Nephron progenitor cell (in vitro differentiated cells): ENCODE measurements around the gene OST4.
"Not testable (repeated sequence)": the region's sequence is repeated elsewhere in the genome, so short reads cannot be mapped to it uniquely, and the experiment has no call there.

Experiments
- DNase-seq: peaks from one replicate; pipeline ENCODE4 v3.0.0; 2021
- H3K27ac Mint-ChIP-seq: 2 replicates; pipeline ENCODE4 v1.8.0; 2021; ENCODE audit warnings: mild to moderate bottlenecking, moderate library complexity, mixed read lengths
- H3K27me3 Mint-ChIP-seq: 2 replicates; pipeline ENCODE4 v1.8.0; 2021; ENCODE audit warnings: mild to moderate bottlenecking, low read depth, mixed read lengths; ENCODE audit not compliant: poor library complexity
- H3K36me3 Mint-ChIP-seq: 2 replicates; pipeline ENCODE4 v1.8.0; 2021; ENCODE audit warnings: low read depth, mixed read lengths
- H3K4me1 Mint-ChIP-seq: 2 replicates; pipeline ENCODE4 v1.8.0; 2021; ENCODE audit warnings: mixed read lengths
- H3K4me3 Mint-ChIP-seq: 2 replicates; pipeline ENCODE4 v1.8.0; 2021; ENCODE audit warnings: mild to moderate bottlenecking, moderate library complexity, mixed read lengths
- H3K9me3 Mint-ChIP-seq: 2 replicates; pipeline ENCODE4 v1.8.0; 2021; ENCODE audit warnings: mild to moderate bottlenecking, moderate library complexity, mixed read lengths
- TF ChIP-seq, protein P1 (sequence below): fragments of 200-600 bp; sonication (generic); IDR thresholded peaks from 2 replicates; pipeline ENCODE4 v1.5.0; 2021; ENCODE audit warnings: antibody characterized with exemption

Gene OST4

DNA sequence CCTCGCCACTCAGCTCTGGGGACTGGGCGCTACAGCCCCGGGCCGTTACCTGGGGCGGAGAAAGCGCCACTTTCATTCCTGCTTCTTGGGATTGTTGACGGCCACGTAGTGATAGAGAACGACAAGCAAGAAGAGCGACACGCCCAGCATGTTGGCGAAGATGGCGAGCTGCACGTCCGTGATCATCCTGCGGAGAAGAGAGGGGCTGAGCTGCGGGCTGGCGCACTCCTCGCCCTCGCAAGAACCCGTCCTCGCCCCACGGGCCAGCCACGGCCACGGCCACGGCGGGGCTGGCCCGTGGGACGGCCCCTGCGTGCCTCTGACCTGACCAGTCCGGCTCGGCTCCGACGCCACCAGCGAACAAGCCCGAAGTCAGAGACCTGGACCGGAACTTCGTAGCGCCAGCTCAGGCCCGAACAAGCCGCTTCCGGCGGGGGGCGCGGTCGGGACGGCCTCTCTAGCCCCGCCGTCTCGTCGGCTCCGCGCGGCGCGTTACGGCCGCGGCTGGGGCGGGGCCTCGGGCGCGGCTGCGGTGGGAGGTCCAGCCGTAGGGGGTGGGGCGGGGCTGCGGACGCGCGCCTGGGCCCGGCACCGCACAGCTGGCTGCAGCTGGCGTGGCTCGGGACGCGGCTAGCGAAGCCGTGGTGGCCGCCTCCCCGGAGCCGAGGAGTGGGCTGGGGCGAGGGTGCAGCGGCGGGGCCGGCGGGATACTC, at the start of gene OST4:
Gene OST4 (minus strand): TSS at position 378 of the 713 bp plus-strand sequence.
- DNase-seq, result peak; percentile 93
- Mint-ChIP-seq H3K36me3 (peaks cover 43% of the 10 kb centered on the region), H3K27ac (peak within 1 kb of the TSS; percentile 98), H3K27me3 (peaks cover 3% of the 10 kb centered on the region), H3K9me3 (no peaks in the 10 kb centered on the region), H3K4me1 (peaks cover 73% of the 10 kb centered on the region), H3K4me3 (peak within 1 kb of the TSS; percentile 99)
- TF ChIP-seq, protein P1, sequence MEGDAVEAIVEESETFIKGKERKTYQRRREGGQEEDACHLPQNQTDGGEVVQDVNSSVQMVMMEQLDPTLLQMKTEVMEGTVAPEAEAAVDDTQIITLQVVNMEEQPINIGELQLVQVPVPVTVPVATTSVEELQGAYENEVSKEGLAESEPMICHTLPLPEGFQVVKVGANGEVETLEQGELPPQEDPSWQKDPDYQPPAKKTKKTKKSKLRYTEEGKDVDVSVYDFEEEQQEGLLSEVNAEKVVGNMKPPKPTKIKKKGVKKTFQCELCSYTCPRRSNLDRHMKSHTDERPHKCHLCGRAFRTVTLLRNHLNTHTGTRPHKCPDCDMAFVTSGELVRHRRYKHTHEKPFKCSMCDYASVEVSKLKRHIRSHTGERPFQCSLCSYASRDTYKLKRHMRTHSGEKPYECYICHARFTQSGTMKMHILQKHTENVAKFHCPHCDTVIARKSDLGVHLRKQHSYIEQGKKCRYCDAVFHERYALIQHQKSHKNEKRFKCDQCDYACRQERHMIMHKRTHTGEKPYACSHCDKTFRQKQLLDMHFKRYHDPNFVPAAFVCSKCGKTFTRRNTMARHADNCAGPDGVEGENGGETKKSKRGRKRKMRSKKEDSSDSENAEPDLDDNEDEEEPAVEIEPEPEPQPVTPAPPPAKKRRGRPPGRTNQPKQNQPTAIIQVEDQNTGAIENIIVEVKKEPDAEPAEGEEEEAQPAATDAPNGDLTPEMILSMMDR, result no peak

DNA sequence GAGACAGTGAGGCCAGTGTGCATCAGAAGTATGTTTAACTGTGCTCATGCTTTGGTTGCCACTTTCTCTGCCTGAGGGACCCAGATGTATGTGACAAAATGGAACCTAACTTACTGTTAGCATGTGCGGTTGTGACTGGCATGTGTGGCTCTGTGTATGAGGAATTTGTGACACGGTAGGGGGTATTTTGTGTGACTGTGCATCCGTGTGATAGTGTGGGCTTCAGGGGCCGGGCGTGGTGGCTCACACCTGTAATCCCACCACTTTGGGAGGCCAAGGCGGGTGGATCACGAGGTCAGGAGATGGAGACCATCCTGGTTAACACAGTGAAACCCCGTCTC, 47.8 kb upstream of the OST4 start:
- Mint-ChIP-seq H3K9me3 (peaks cover 12% of the 10 kb centered on the region), H3K27me3 (peaks cover 89% of the 10 kb centered on the region), H3K4me3 (peak overlapping the region; percentile 77), H3K4me1 (peaks cover 22% of the 10 kb centered on the region)
- DNase-seq, H3K36me3 Mint-ChIP-seq, H3K27ac Mint-ChIP-seq: not testable (repeated sequence)

DNA sequence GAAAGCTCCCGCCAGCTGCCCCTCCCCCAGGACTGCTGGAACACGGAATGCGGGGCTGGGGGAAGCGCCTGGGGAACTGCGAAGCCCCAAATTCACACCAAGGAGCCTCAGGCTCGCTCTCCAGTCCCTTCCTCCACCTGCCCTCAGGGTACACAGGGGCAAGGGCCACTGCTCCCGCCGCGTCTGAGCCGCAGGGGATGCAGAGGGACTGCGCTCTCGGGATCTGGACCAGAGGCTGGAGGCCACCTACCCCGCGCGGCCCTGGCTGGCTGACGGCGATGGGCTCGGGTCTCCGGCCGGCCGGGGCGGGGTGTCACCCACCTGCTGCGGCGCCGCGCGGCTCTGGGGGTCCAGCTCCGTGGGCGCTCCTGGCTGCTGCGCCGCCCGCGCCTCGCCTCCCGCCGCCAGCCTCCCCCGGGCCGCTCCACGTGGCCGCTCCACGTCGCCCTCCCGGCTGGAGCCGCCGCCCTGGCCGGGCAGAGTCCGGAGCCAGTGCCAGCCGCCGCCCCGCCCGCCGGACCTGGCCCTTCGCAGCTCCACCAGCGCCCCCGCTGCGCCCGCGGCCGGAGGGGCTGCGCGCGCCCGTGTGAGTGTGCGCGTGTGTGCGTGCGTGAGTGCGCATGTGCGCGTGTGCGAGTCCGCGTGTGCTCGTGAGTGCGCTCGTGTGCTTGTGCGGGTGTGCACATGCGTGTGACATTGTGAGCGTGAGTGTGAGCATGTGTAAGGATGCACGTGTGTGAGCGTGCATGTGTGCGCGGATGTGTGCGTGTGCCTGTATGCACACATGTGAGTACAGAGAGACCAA, 47.3 kb upstream of the OST4 start, which contains the start of gene CGREF1:
Gene CGREF1 (minus strand): TSS at position 604 of the 805 bp plus-strand sequence. CDS start 14,762 bp downstream, outside the sequence.
- Mint-ChIP-seq H3K27me3 (peaks cover 94% of the 10 kb centered on the region), H3K4me3 (peak within 1 kb of the TSS; percentile 77), H3K36me3 (no peaks in the 10 kb centered on the region), H3K9me3 (peaks cover 12% of the 10 kb centered on the region), H3K4me1 (peaks cover 18% of the 10 kb centered on the region), H3K27ac (no peak within 1 kb of the TSS)
- TF ChIP-seq, protein P1, result no peak
- peak; percentile 53 for DNase-seq

DNA sequence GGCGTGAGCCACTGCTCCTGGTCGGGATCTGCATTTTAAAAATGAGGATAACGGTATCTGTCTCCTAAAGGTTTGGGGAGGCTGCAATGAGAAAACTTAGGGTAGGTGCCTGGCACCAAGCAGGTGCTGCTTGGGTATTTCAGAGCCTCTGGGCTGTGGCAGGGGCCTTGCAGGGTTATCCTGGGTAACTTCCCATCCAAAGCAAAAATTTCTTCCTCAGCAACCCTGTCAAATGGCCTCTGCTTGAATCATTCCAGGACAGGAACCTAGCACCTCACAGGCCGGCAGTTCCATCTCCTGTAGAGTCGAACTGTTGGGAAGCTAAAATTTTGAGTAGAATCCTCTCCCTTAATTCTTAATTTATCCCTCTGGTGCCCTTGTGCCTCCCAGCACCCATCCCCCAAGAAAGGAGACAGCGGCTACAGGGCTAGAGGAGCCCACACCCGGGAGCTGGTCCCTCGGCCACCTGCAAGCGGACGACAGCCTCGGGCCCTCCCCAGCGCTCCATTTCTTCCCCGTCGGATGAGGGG, 46.6 kb upstream of the OST4 start:
- H3K9me3 Mint-ChIP-seq, result peaks cover 12% of the 10 kb centered on the region
- no peaks in the 10 kb centered on the region for H3K36me3 Mint-ChIP-seq
- peak overlapping the region; percentile 69 for H3K4me3 Mint-ChIP-seq
- TF ChIP-seq, protein P1, result no peak
- peaks cover 14% of the 10 kb centered on the region for H3K4me1 Mint-ChIP-seq
- no peak overlapping the region for H3K27ac Mint-ChIP-seq
- peaks cover 97% of the 10 kb centered on the region for H3K27me3 Mint-ChIP-seq
- DNase-seq, result no peak

DNA sequence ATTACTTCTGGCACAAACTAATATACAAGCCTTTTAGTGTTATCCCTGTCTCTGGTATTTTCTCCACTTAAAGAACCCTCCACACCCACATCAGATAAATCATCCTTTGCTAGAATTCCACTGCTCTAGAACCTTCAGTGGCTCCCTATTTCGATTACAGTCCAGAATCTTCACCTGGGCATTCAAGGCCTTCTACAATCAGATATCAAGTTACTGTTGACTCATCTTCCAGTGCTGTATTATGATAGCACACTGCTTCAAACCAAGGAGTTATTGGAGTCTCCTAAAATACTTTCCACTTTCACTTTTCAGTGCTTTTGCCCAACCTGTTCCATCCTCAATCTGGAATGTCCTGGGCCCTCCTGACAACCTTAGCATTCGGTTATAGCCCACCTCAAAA, 44.1 kb upstream of the OST4 start:
- no peaks in the 10 kb centered on the region for H3K36me3 Mint-ChIP-seq
- peaks cover 76% of the 10 kb centered on the region for H3K27me3 Mint-ChIP-seq
- H3K4me1 Mint-ChIP-seq, result peaks cover 4% of the 10 kb centered on the region
- H3K27ac Mint-ChIP-seq, result no peak overlapping the region
- no peak overlapping the region for H3K4me3 Mint-ChIP-seq
- DNase-seq, result no peak
- TF ChIP-seq, protein P1, result no peak
- H3K9me3 Mint-ChIP-seq, result peaks cover 9% of the 10 kb centered on the region

DNA sequence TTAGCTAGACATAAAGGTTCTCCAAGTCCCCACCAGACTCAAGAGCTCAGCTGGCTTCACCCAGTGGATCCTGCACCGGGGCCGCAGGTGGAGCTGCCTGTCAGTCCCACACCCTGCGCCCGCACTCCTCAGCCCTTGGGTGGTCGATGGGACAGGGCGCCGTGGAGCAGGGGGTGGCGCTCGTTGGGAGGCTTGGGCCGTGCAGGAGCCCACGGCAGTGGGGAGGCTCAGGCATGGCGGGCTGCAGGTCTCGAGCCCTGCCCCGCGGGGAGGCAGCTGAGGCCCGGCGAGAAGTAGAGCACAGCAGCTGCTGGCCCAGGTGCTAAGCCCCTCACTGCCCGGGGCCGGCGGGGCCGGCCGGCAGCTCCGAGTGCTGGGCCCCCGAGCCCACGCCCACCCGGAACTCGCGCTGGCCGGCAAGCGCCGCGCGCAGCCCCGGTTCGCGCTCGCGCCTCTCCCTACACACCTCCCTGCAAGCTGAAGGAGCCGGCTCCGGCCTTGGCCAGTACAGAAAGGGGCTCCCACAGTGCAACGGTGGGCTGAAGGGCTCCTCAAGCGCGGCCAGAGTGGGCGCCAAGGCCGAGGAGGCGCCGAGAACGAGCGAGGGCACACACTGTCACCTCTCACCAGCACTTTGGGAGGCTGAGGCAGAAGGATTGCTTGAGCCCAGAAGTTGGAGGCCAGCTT, 40.1 kb upstream of the OST4 start:
- not testable (repeated sequence) for H3K4me1 Mint-ChIP-seq, H3K9me3 Mint-ChIP-seq

DNA sequence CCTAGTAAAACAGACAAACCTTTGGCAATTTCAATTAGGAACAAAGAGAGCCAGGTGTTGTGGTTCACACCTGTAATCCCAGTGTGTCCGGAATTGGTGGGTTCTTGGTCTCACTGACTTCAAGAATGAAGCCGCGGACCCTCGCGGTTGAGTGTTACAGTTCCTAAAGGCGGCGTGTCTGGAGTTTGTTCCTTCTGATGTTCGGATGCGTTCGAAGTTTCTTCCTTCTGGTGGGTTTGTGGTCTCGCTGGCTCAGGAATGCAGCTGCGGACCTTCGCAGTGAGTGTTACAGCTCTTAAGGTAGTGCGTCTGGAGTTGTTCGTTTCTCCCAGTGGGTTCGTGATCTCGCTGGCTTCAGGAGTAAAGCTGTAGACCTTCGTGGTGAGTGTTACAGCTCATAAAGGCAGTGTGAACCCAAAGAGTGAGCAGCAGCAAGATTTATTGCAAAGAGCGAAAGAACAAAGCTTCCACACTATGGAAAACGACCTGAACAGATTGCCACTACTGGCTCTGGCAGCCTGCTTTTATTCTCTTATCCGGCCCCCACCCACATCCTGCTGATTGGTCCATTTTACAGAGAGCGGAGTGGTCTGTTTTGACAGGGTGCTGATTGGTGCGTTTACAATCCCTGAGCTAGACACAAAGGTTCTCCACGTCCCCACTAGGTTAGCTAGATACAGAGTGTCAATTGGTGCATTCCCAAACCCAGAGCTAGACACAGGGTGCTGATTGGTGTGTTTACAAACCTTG, 39.3 kb upstream of the OST4 start:
- H3K4me3 Mint-ChIP-seq, H3K4me1 Mint-ChIP-seq, H3K27ac Mint-ChIP-seq, H3K9me3 Mint-ChIP-seq, DNase-seq, H3K36me3 Mint-ChIP-seq: not testable (repeated sequence)
- peaks cover 40% of the 10 kb centered on the region for H3K27me3 Mint-ChIP-seq

More for the DNA sequence above, 40.1 kb upstream of the OST4 start:
- not testable (repeated sequence) for H3K4me3 Mint-ChIP-seq, H3K36me3 Mint-ChIP-seq, DNase-seq, H3K27ac Mint-ChIP-seq
- peaks cover 46% of the 10 kb centered on the region for H3K27me3 Mint-ChIP-seq
